ENCODE results near the gene PCDHGA7.

PCDHGA7 gene

DNA sequence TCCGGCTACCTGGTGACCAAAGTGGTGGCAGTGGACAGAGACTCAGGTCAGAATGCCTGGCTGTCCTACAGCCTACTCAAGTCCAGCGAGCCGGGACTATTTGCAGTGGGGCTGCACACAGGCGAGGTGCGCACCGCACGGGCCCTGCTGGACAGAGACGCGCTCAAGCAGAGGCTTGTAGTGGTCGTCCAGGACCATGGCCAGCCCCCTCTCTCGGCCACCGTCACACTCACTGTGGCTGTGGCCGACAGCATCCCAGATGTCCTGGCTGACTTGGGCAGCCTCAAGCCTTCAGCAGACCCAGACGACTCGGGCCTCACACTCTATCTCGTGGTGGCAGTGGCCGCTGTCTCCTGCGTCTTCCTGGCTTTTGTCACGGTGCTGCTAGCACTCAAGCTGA, 25.6 kb upstream of the PCDHGA7 start:
- H3K4me3 ChIP-seq (ENCODE audit: low read depth, low read length) = no peak overlapping the region
- in situ Hi-C loops (cut with HindIII; ENCODE audit: low sequenced_read_pairs) = no loop called here
- TF ChIP-seq, protein P1, sequence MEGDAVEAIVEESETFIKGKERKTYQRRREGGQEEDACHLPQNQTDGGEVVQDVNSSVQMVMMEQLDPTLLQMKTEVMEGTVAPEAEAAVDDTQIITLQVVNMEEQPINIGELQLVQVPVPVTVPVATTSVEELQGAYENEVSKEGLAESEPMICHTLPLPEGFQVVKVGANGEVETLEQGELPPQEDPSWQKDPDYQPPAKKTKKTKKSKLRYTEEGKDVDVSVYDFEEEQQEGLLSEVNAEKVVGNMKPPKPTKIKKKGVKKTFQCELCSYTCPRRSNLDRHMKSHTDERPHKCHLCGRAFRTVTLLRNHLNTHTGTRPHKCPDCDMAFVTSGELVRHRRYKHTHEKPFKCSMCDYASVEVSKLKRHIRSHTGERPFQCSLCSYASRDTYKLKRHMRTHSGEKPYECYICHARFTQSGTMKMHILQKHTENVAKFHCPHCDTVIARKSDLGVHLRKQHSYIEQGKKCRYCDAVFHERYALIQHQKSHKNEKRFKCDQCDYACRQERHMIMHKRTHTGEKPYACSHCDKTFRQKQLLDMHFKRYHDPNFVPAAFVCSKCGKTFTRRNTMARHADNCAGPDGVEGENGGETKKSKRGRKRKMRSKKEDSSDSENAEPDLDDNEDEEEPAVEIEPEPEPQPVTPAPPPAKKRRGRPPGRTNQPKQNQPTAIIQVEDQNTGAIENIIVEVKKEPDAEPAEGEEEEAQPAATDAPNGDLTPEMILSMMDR (IDR thresholded peaks at IDR 0.05; ENCODE audit: low read depth, low read length, missing control alignments) = no peak
- no peak for DNase-seq (ENCODE audit: low read depth)

DNA sequence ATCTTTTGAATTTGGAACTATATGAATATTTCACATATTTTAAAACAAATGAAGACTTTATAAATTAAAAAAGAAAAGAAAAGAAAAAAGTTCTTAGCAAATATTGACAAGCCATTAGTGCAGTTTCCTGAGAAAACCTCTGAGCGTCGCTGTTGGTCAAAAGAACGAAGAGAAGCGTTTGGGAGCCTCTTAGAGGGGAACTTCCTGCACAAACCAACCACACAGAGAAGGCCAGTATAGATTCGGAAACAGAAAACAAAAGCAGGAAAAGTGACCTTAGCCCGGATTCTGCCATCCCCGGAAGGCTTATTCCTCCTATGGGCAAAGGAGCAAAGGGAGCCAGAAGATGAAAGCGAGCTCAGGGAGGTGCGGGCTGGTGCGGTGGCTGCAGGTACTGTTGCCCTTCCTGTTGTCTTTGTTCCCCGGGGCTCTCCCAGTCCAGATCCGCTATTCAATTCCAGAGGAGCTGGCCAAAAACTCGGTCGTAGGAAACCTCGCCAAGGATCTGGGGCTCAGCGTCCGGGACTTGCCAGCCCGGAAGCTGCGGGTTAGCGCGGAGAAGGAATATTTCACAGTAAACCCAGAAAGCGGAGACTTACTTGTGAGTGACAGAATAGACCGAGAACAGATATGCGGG, 22.6 kb upstream of the PCDHGA7 start, which contains the start of gene PCDHGB2:
PCDHGB2 (plus strand) TSS at position 205 of the 637 bp plus-strand sequence; CDS start at position 347, 142 bp downstream.
- in situ Hi-C loops (cut with HindIII; ENCODE audit: low sequenced_read_pairs) = no loop called here
- TF ChIP-seq, protein P1 (IDR thresholded peaks at IDR 0.05; ENCODE audit: low read depth, low read length, missing control alignments) = peak; percentile 37
- no peak for DNase-seq (ENCODE audit: low read depth)
- peak within 1 kb of the TSS; percentile 22 for H3K4me3 ChIP-seq (ENCODE audit: low read depth, low read length)

DNA sequence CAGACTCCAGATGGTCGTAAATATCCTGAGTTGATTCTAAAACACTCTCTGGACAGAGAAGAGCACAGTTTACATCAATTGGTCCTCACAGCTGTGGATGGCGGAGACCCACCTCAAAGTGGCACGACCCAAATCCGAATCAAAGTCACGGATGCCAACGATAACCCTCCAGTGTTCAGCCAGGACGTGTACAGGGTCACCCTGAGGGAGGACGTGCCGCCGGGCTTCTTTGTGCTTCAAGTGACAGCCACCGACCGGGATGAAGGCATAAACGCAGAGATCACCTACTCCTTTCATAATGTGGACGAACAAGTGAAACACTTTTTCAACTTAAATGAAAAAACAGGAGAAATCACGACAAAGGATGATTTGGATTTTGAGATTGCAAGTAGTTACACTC, 21.9 kb upstream of the PCDHGA7 start:
- TF ChIP-seq, protein P1 (IDR thresholded peaks at IDR 0.05; ENCODE audit: low read depth, low read length, missing control alignments) = no peak
- in situ Hi-C loops (cut with HindIII; ENCODE audit: low sequenced_read_pairs) = no loop called here
- DNase-seq (ENCODE audit: low read depth) = no peak
- no peak overlapping the region for H3K4me3 ChIP-seq (ENCODE audit: low read depth, low read length)

DNA sequence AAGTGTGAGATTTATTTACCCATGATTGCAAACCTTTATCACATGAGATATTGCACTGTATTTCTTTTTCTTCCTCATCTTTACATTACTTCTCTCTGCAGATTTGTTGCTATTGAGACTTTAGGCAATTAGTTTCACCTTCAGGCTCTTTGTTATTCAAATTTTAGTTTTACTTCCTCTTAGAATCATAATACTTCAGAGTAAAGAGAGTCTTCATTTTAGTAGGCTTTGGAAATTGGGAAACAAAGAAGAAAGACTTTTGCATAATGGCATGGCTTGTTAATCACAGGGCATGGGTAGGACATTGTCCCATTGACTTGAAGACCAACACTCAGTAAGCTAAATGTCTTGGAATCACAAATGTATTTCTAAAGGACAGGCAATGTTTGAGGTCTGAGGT, 19.8 kb upstream of the PCDHGA7 start:
- TF ChIP-seq, protein P1 (IDR thresholded peaks at IDR 0.05; ENCODE audit: low read depth, low read length, missing control alignments) = no peak
- no peak for DNase-seq (ENCODE audit: low read depth)
- H3K4me3 ChIP-seq (ENCODE audit: low read depth, low read length) = no peak overlapping the region
- in situ Hi-C loops (cut with HindIII; ENCODE audit: low sequenced_read_pairs) = no loop called here

DNA sequence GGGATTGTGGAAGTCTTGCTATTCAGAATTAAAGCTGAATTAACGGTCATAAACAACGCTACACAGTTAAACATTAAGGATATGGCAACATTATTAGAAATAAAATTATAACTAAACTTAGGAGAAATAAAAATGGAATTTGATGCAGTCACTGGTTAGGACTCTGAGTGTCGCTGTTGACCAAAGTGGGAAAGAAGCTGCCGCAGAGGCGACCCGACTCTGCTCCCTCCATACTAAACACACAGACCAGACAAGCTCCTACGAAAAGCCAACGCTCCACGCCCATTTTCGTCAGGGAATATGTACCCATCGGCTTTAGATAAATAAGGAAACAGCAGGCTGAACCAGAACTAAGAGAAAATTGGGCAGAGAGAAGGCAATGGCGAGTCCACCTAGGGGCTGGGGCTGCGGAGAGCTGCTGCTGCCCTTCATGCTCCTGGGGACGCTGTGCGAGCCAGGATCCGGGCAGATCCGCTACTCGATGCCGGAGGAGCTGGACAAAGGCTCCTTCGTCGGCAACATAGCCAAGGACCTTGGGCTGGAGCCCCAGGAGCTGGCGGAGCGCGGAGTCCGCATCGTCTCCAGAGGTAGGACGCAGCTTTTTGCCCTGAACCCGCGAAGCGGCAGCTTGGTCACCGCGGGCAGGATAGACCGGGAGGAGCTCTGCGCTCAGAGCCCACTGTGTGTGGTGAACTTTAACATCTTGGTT, 18.4 kb upstream of the PCDHGA7 start, which contains the start of gene PCDHGA5:
PCDHGA5 (plus strand) TSS at position 211 of the 709 bp plus-strand sequence; CDS start at position 380, 169 bp downstream.
- H3K4me3 ChIP-seq (ENCODE audit: low read depth, low read length) = peak within 1 kb of the TSS; percentile 20
- no peak for DNase-seq (ENCODE audit: low read depth)
- in situ Hi-C loops (cut with HindIII; ENCODE audit: low sequenced_read_pairs) = no loop called here
- TF ChIP-seq, protein P1 (IDR thresholded peaks at IDR 0.05; ENCODE audit: low read depth, low read length, missing control alignments) = peak; percentile 12

DNA sequence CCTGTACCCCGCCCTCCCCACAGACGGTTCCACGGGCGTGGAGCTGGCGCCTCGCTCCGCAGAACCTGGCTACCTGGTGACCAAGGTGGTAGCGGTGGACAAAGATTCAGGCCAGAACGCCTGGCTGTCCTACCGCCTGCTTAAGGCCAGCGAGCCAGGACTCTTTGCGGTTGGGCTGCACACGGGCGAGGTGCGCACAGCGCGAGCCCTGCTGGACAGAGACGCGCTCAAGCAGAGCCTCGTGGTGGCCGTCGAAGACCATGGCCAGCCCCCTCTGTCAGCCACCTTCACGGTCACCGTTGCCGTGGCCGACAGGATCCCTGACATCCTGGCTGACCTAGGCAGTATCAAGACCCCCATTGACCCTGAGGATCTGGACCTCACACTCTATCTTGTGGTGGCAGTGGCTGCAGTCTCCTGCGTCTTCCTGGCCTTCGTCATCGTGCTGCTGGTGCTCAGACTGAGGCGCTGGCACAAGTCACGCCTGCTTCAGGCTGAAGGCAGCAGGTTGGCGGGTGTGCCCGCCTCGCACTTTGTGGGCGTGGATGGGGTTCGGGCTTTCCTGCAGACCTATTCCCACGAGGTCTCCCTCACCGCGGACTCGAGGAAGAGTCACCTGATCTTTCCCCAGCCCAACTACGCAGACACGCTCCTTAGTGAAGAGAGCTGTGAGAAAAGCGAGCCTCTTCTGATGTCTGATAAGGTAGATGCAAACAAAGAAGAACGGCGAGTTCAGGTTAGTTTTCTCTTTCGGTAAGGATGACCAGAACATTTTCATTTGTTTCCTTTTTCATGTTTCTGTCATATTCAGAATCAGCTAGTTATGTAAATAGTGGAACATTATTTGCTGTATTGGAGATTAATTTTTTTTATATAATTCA, 16.3 kb upstream of the PCDHGA7 start:
- TF ChIP-seq, protein P1 (IDR thresholded peaks at IDR 0.05; ENCODE audit: low read depth, low read length, missing control alignments) = no peak
- no peak overlapping the region for H3K4me3 ChIP-seq (ENCODE audit: low read depth, low read length)
- no peak for DNase-seq (ENCODE audit: low read depth)
- in situ Hi-C loops (cut with HindIII; ENCODE audit: low sequenced_read_pairs) = no loop called here
